ENCODE results near the gene CES3.

CES3 gene

GRCh38 chr16:67013823-67014633, 53.0 kb downstream of the CES3 start:
- peak; percentile 33 to 52 for DNase-seq (ENCODE audit: low read depth in 1 of 2, low spot score in 1 of 2)
- TF ChIP-seq JUND (IDR thresholded peaks at IDR 0.05; ENCODE audit: low read depth), result no peak
- in situ Hi-C loops (cut with HindIII; ENCODE audit: low pct_unique_long_range_greater_than_20kb, low sequenced_read_pairs), result no loop called here

GRCh38 chr16:67014634-67015312, 53.7 kb downstream of the CES3 start:
- DNase-seq (ENCODE audit: low read depth in 1 of 2, low spot score in 1 of 2), result no peak
- TF ChIP-seq JUND (IDR thresholded peaks at IDR 0.05; ENCODE audit: low read depth), result no peak
- in situ Hi-C loops (cut with HindIII; ENCODE audit: low pct_unique_long_range_greater_than_20kb, low sequenced_read_pairs), result no loop called here

GRCh38 chr16:67015313-67015731, 54.3 kb downstream of the CES3 start:
- peak in 1 of 2 experiments; percentile 52 for DNase-seq (ENCODE audit: low read depth in 1 of 2, low spot score in 1 of 2)
- TF ChIP-seq JUND (IDR thresholded peaks at IDR 0.05; ENCODE audit: low read depth), result no peak
- in situ Hi-C loops (cut with HindIII; ENCODE audit: low pct_unique_long_range_greater_than_20kb, low sequenced_read_pairs), result no loop called here

GRCh38 chr16:67016143-67016542, 55.1 kb downstream of the CES3 start:
- DNase-seq (ENCODE audit: low read depth in 1 of 2, low spot score in 1 of 2), result no peak
- in situ Hi-C loops (cut with HindIII; ENCODE audit: low pct_unique_long_range_greater_than_20kb, low sequenced_read_pairs), result no loop called here
- no peak for TF ChIP-seq JUND (IDR thresholded peaks at IDR 0.05; ENCODE audit: low read depth)

- in situ Hi-C loops (cut with HindIII; ENCODE audit: low pct_unique_long_range_greater_than_20kb, low sequenced_read_pairs), result no loop called here
- TF ChIP-seq JUND (IDR thresholded peaks at IDR 0.05; ENCODE audit: low read depth), result no peak
- DNase-seq (ENCODE audit: low read depth in 1 of 2, low spot score in 1 of 2), result no peak
Observed at GRCh38 chr16:67016681-67017420, 55.8 kb downstream of the CES3 start.

GRCh38 chr16:67017421-67017750, 56.3 kb downstream of the CES3 start:
- no peak for DNase-seq (ENCODE audit: low read depth in 1 of 2, low spot score in 1 of 2)
- in situ Hi-C loops (cut with HindIII; ENCODE audit: low pct_unique_long_range_greater_than_20kb, low sequenced_read_pairs), result no loop called here
- TF ChIP-seq JUND (IDR thresholded peaks at IDR 0.05; ENCODE audit: low read depth), result no peak

GRCh38 chr16:67017810-67018488, 56.9 kb downstream of the CES3 start:
- in situ Hi-C loops (cut with HindIII; ENCODE audit: low pct_unique_long_range_greater_than_20kb, low sequenced_read_pairs), result no loop called here
- peak in 1 of 2 experiments; percentile 96 for DNase-seq (ENCODE audit: low read depth in 1 of 2, low spot score in 1 of 2)
- TF ChIP-seq JUND (IDR thresholded peaks at IDR 0.05; ENCODE audit: low read depth), result no peak

- in situ Hi-C loops (cut with HindIII; ENCODE audit: low pct_unique_long_range_greater_than_20kb, low sequenced_read_pairs), result no loop called here
- no peak for DNase-seq (ENCODE audit: low read depth in 1 of 2, low spot score in 1 of 2)
- TF ChIP-seq JUND (IDR thresholded peaks at IDR 0.05; ENCODE audit: low read depth), result no peak
Observed at GRCh38 chr16:67019171-67019570, 58.1 kb downstream of the CES3 start.

- in situ Hi-C loops (cut with HindIII; ENCODE audit: low pct_unique_long_range_greater_than_20kb, low sequenced_read_pairs), result no loop called here
- TF ChIP-seq JUND (IDR thresholded peaks at IDR 0.05; ENCODE audit: low read depth), result no peak
Observed at GRCh38 chr16:67021321-67021720, 60.3 kb downstream of the CES3 start.

GRCh38 chr16:67022531-67023214, 61.6 kb downstream of the CES3 start:
- no peak for DNase-seq (ENCODE audit: low read depth in 1 of 2, low spot score in 1 of 2)
- in situ Hi-C loops (cut with HindIII; ENCODE audit: low pct_unique_long_range_greater_than_20kb, low sequenced_read_pairs), result no loop called here
- no peak for TF ChIP-seq JUND (IDR thresholded peaks at IDR 0.05; ENCODE audit: low read depth)

More at GRCh38 chr16:67021321-67021720, 60.3 kb downstream of the CES3 start:
- DNase-seq (ENCODE audit: low read depth in 1 of 2, low spot score in 1 of 2), result no peak

- no peak for TF ChIP-seq JUND (IDR thresholded peaks at IDR 0.05; ENCODE audit: low read depth)
- DNase-seq (ENCODE audit: low read depth in 1 of 2, low spot score in 1 of 2), result no peak
- in situ Hi-C loops (cut with HindIII; ENCODE audit: low pct_unique_long_range_greater_than_20kb, low sequenced_read_pairs), result no loop called here
Observed at GRCh38 chr16:67023689-67024088, 62.6 kb downstream of the CES3 start.

Measured in T47D (cell line).